MM.1S (cell line): ENCODE results near the gene TMEM44.

Source experiments
- EZH2 ChIP-seq: fragments of 300-600 bp; sonication (generic); optimal IDR thresholded peaks from 2 replicates; pipeline ENCODE3; 2017; ENCODE audit warnings: low read depth, mild to moderate bottlenecking, antibody characterized with exemption, low read length, mixed read lengths
- EZH2phosphoT487 ChIP-seq: fragments of 300-600 bp; sonication (generic); IDR thresholded peaks from 2 replicates; pipeline ENCODE4 v1.6.1; 2018; ENCODE audit warnings: antibody characterized with exemption, low read length
- TF ChIP-seq, protein P1 (sequence below): fragments of 300-600 bp; sonication (generic); IDR thresholded peaks from 2 replicates; pipeline ENCODE4 v1.5.1; 2016; ENCODE audit warnings: antibody characterized with exemption, low read length, mixed read lengths

DNA sequence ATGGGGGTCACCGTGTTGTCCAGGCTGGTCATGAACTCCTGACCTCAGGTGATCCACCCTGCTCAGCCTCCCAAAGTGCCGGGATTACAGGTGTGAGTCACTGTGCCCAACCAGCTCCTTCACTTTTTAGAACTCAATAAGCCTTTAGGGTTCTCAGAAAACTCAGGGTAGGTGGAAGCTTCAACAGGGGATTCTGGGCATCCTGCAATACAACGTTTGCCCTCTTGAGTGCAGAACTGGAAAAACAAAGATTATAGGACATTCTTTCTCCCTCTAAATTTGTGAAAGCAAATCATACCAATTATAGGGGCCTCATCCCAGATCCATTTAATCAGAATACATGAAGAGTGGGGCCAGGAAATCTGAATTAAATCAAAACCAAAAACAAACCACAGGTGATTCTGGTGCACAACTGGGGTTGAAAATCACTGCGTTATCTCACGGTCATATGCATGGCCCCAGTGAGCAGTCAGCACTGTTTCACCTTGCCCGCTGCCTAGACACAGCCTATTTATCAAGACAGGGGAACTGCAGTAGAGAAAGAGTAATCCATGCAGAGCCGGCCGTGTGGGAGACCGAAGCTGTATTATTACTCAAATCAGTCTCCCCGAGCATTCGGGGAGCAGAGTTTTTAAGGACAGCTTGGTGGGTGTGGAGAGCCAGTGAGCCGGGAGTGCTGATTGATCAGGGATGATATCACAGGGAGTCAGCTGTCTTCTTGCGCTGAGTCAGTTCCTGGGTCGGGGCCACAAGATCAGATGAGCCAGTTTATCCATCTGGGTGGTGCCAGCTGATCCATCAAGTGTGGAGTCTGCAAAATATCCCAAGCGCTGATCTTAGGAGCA, 58.4 kb downstream of the TMEM44 start:
- TF ChIP-seq, protein P1, sequence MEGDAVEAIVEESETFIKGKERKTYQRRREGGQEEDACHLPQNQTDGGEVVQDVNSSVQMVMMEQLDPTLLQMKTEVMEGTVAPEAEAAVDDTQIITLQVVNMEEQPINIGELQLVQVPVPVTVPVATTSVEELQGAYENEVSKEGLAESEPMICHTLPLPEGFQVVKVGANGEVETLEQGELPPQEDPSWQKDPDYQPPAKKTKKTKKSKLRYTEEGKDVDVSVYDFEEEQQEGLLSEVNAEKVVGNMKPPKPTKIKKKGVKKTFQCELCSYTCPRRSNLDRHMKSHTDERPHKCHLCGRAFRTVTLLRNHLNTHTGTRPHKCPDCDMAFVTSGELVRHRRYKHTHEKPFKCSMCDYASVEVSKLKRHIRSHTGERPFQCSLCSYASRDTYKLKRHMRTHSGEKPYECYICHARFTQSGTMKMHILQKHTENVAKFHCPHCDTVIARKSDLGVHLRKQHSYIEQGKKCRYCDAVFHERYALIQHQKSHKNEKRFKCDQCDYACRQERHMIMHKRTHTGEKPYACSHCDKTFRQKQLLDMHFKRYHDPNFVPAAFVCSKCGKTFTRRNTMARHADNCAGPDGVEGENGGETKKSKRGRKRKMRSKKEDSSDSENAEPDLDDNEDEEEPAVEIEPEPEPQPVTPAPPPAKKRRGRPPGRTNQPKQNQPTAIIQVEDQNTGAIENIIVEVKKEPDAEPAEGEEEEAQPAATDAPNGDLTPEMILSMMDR = no peak
- no peak for TF ChIP-seq EZH2
- TF ChIP-seq EZH2phosphoT487 = no peak
